GM12873 (cell line): Measurements from ENCODE around the gene MYL9.

Experiments used
- CTCF ChIP-seq: IDR thresholded peaks from 2 replicates; pipeline ENCODE4 v1.5.1; 2012; ENCODE audit warnings: low read depth, mild to moderate bottlenecking, moderate library complexity, low read length, control low read depth; ENCODE audit not compliant: insufficient read depth; ENCODE audit errors: missing control alignments

MYL9 gene

GRCh38 chr20:36519012-36519719, 22.2 kb upstream of the MYL9 start:
- TF ChIP-seq CTCF = no peak

- TF ChIP-seq CTCF = no peak
Measured at GRCh38 chr20:36519944-36520343, 21.4 kb upstream of the MYL9 start.

GRCh38 chr20:36521526-36521925, 19.8 kb upstream of the MYL9 start:
- TF ChIP-seq CTCF = no peak

- no peak for TF ChIP-seq CTCF
Measured at GRCh38 chr20:36523341-36523740, 18.0 kb upstream of the MYL9 start.

- TF ChIP-seq CTCF = no peak
Measured at GRCh38 chr20:36525620-36526365, 15.5 kb upstream of the MYL9 start.

- TF ChIP-seq CTCF = no peak
Measured at GRCh38 chr20:36526521-36527011, 14.8 kb upstream of the MYL9 start.

- no peak for TF ChIP-seq CTCF
Measured at GRCh38 chr20:36527331-36528125, 13.8 kb upstream of the MYL9 start.
